ENCODE data around the gene PLXDC1.

GRCh38 chr17:39173526-39174274, 22.3 kb upstream of the PLXDC1 start:
- no peak for TF ChIP-seq CTCF (IDR thresholded peaks at IDR 0.05 in 4 of 5, conservative IDR thresholded peaks at IDR 0.05 in 1 of 5)
- TF ChIP-seq POLR2A (IDR thresholded peaks at IDR 0.05): no peak

Data from gastrocnemius medialis (tissue), 4 donors.